H1 (cell line): ENCODE results near the gene COL2A1. TPM values are rescaled to one million over a fixed set of nuclear protein-coding genes. Genes with fewer than 3 reads are reported as not detected.

Experiments used
- CTCF ChIA-PET: fragments of 300-600 bp; sonication (Branson Sonifier 250); formaldehyde crosslinking; loops from one replicate; lab custom pipeline; 2021; ENCODE audit not compliant: partially characterized antibody; lab: Charles Lee
- POLR2A ChIA-PET: fragments of 300-600 bp; sonication (Branson Sonifier 250); formaldehyde crosslinking; loops from one replicate; lab custom pipeline; 2021; ENCODE audit warnings: inconsistent platforms; ENCODE audit not compliant: partially characterized antibody; lab: Charles Lee
- DNase-seq, 2 experiments: peaks; one replicate each; pipeline versions ENCODE4 v3.0.0 to v3.0.0-alpha.2; 2010 to 2022; ENCODE audit warnings: low spot score in 2 of 2, low read depth in 1 of 2, mixed read lengths in 1 of 2
- FAIRE-seq: peaks from 2 replicates; lab custom pipeline; 2011; peaks lifted over from hg19 to GRCh38; lab: Jason Lieb, UNC
- H2AFZ ChIP-seq: 2 replicates; pipeline ENCODE4 v1.8.1; 2012; ENCODE audit warnings: low read length, inconsistent platforms
- H2AK5ac ChIP-seq: 2 replicates; pipeline ENCODE4 v1.6.1; 2013; ENCODE audit warnings: low read depth, low read length
- H2BK120ac ChIP-seq: replicated peaks from 2 replicates; pipeline ENCODE3; 2013; ENCODE audit warnings: low read depth, low read length, inconsistent platforms
- H2BK12ac ChIP-seq: 2 replicates; pipeline ENCODE4 v1.6.1; 2013; ENCODE audit warnings: low read depth, low read length
- H2BK15ac ChIP-seq: 2 replicates; pipeline ENCODE4 v1.6.1; 2013; ENCODE audit warnings: low read length
- H2BK20ac ChIP-seq: 2 replicates; pipeline ENCODE4 v1.6.1; 2013; ENCODE audit warnings: low read length
- H2BK5ac ChIP-seq: 2 replicates; pipeline ENCODE4 v1.6.1; 2013; ENCODE audit warnings: low read depth, low read length
- H3K14ac ChIP-seq: 2 replicates; pipeline ENCODE4 v1.6.1; 2013; ENCODE audit warnings: inconsistent platforms; ENCODE audit not compliant: insufficient read length
- H3K18ac ChIP-seq: 2 replicates; pipeline ENCODE4 v1.6.1; 2013; ENCODE audit warnings: low read length; ENCODE audit errors: extremely low read depth
- H3K23ac ChIP-seq: 2 replicates; pipeline ENCODE4 v1.6.1; 2013; ENCODE audit warnings: inconsistent platforms; ENCODE audit not compliant: insufficient read length
- H3K23me2 ChIP-seq: 2 replicates; pipeline ENCODE4 v1.6.1; 2013; ENCODE audit warnings: low read depth, low read length
- H3K27ac ChIP-seq: 2 replicates; pipeline ENCODE4 v1.6.1; 2011; ENCODE audit warnings: low read depth, low read length, inconsistent platforms
- H3K27me3 ChIP-seq, 4 experiments: replicated peaks in 1 of 4; 1 replicate in 1 of 4; 2 replicates in 3 of 4; pipeline versions ENCODE4 v1.6.1 to v1.8.1; 2011 to 2013; ENCODE audit warnings: low read length in 3 of 4, mild to moderate bottlenecking in 3 of 4, inconsistent platforms in 2 of 4, mixed read lengths in 2 of 4, moderate library complexity in 1 of 4; ENCODE audit not compliant: control insufficient read depth in 3 of 4, insufficient read depth in 3 of 4; ENCODE audit errors: extremely low read depth in 1 of 4
- H3K36me3 ChIP-seq, 4 experiments: 2 replicates each; pipeline versions ENCODE4 v1.6.1 to v1.8.1; 2011 to 2013; ENCODE audit warnings: mild to moderate bottlenecking in 4 of 4, low read length in 3 of 4, moderate library complexity in 2 of 4, control low read depth in 1 of 4, inconsistent platforms in 1 of 4; ENCODE audit not compliant: insufficient read depth in 4 of 4, control insufficient read depth in 2 of 4
- H3K4ac ChIP-seq: replicated peaks from 2 replicates; pipeline ENCODE3; 2013; ENCODE audit warnings: low read length, low read depth, mixed read lengths, inconsistent platforms; ENCODE audit not compliant: insufficient read length
- H3K4me1 ChIP-seq, 4 experiments: replicated peaks in 1 of 4; 1 replicate in 1 of 4; 2 replicates in 3 of 4; pipeline versions ENCODE4 v1.6.1 to v1.8.1; 2011 to 2013; ENCODE audit warnings: low read length in 3 of 4, inconsistent platforms in 2 of 4, mixed read lengths in 1 of 4; ENCODE audit not compliant: insufficient read depth in 4 of 4, control insufficient read depth in 3 of 4
- H3K4me2 ChIP-seq, 2 experiments: 2 replicates each; pipeline versions ENCODE4 v1.6.1 to v1.8.1; 2011 to 2013; ENCODE audit warnings: low read depth in 2 of 2, low read length in 2 of 2, control low read depth in 1 of 2, inconsistent platforms in 1 of 2, mild to moderate bottlenecking in 1 of 2; ENCODE audit not compliant: insufficient read depth in 1 of 2
- H3K4me3 ChIP-seq, 4 experiments: fragments of 200-600, 300-600 bp in 1 of 4; sonication (generic), shearing (Covaris generic), sonication (Bioruptor Twin) in 1 of 4; 2 replicates each; pipeline versions ENCODE4 v1.5.1 to v1.8.1; 2011 to 2016; ENCODE audit warnings: low read length in 4 of 4, low read depth in 3 of 4, control low read depth in 2 of 4, inconsistent platforms in 2 of 4, mild to moderate bottlenecking in 2 of 4, mixed read lengths in 1 of 4, moderate library complexity in 1 of 4; ENCODE audit not compliant: insufficient read depth in 2 of 4; ENCODE audit errors: extremely low read depth in 1 of 4
- H3K56ac ChIP-seq: replicated peaks from 2 replicates; pipeline ENCODE3; 2013; ENCODE audit warnings: low read depth, mild to moderate bottlenecking, mixed read lengths, low read length, inconsistent platforms; ENCODE audit not compliant: insufficient read length
- H3K79me1 ChIP-seq: 2 replicates; pipeline ENCODE4 v1.6.1; 2013; ENCODE audit warnings: low read depth, low read length, control low read depth
- H3K79me2 ChIP-seq, 2 experiments: 2 replicates each; pipeline versions ENCODE4 v1.6.1 to v1.8.1; 2012 to 2013; ENCODE audit warnings: low read length in 2 of 2, mild to moderate bottlenecking in 2 of 2, inconsistent platforms in 1 of 2; ENCODE audit not compliant: insufficient read depth in 2 of 2, control insufficient read depth in 1 of 2
- H3K9ac ChIP-seq, 4 experiments: replicated peaks in 1 of 4; 1 replicate in 1 of 4; 2 replicates in 3 of 4; pipeline versions ENCODE4 v1.6.1 to v1.8.1; 2011 to 2013; ENCODE audit warnings: low read depth in 3 of 4, low read length in 3 of 4, control low read depth in 2 of 4, mild to moderate bottlenecking in 2 of 4, moderate library complexity in 2 of 4, inconsistent platforms in 1 of 4; ENCODE audit errors: extremely low read depth in 1 of 4
- H3K9me3 ChIP-seq, 2 experiments: 2 replicates each; pipeline versions ENCODE4 v1.6.1 to v1.8.1; 2012 to 2013; ENCODE audit warnings: mild to moderate bottlenecking in 2 of 2, moderate library complexity in 2 of 2, control low read depth in 1 of 2, inconsistent platforms in 1 of 2, low read depth in 1 of 2, low read length in 1 of 2, mixed read lengths in 1 of 2; ENCODE audit not compliant: insufficient read depth in 2 of 2
- H4K20me1 ChIP-seq, 2 experiments: replicated peaks in 1 of 2; 2 replicates each; pipeline versions ENCODE3 to v1.8.1; 2011 to 2013; ENCODE audit warnings: inconsistent platforms in 2 of 2, low read length in 2 of 2, mild to moderate bottlenecking in 1 of 2; ENCODE audit not compliant: insufficient read depth in 2 of 2, control insufficient read depth in 1 of 2
- H4K5ac ChIP-seq: 2 replicates; pipeline ENCODE4 v1.6.1; 2013; ENCODE audit warnings: low read length, low read depth, mixed read lengths, inconsistent platforms; ENCODE audit not compliant: insufficient read length
- H4K8ac ChIP-seq: 2 replicates; pipeline ENCODE4 v1.8.0; 2013; ENCODE audit warnings: mild to moderate bottlenecking, moderate library complexity, low read length, inconsistent platforms; ENCODE audit not compliant: insufficient read depth; ENCODE audit errors: extremely low read depth
- H4K91ac ChIP-seq: replicated peaks from 2 replicates; pipeline ENCODE3; 2013; ENCODE audit warnings: low read length, mixed read lengths, inconsistent platforms; ENCODE audit not compliant: insufficient read length
- KDM1A ChIP-seq: fragments of 200-600, 300-600 bp; sonication (generic); IDR thresholded peaks from 2 replicates; pipeline ENCODE4 v1.7.1; 2016; ENCODE audit warnings: mild to moderate bottlenecking, low read length, borderline replicate concordance
- TEAD4 ChIP-seq: IDR thresholded peaks from 2 replicates; pipeline ENCODE4 v1.6.1; 2012; ENCODE audit warnings: low read depth, low read length, inconsistent platforms, mixed read lengths
- WGBS, 2 experiments: shearing (Covaris generic) in 1 of 2; methylation state at CpG; one replicate each; pipeline versions ENCODE4 v1.1.6 to v1.1.7; 2013 to 2015; ENCODE audit warnings: low lambda C conversion rate in 2 of 2, mixed read lengths in 2 of 2, inconsistent platforms in 1 of 2, low coverage in 1 of 2, missing lambda C conversion rate in 1 of 2; ENCODE audit not compliant: insufficient replicate concordance in 2 of 2, insufficient coverage in 1 of 2, insufficient read length in 1 of 2; ENCODE audit errors: extremely low coverage in 1 of 2, missing lambda C conversion rate in 1 of 2; 5-methylcytosine and 5-hydroxymethylcytosine counted together
- polyA plus RNA-seq, 7 experiments: library from polyadenylated mRNA; depleted of rRNA in 3 of 7; stranded (reverse) in 5 of 7; unstranded in 2 of 7; fragments of >200 nt in 5 of 7; fragments of 200-250 nt in 2 of 7; gene quantifications; 1 replicate in 5 of 7; 2 replicates in 1 of 7; 4 replicates in 1 of 7; pipeline versions ENCODE4 v1.2.1 to v1.2.3, GENCODE V29; 2011 to 2013; ENCODE audit warnings: missing spikeins in 2 of 7, mixed read lengths in 2 of 7
- total RNA-seq: library from RNA; stranded (reverse); fragmentation: NEBNext Ultra II Directional; extraction: Animal tissue kit (Norgen Biotek cat#: 25700); gene quantifications from 2 replicates; pipeline ENCODE4 v1.2.1, GENCODE V29; 2021

COL2A1 gene
- total and polyA plus RNA-seq, 2 of the 8 experiments (the other 6 are each of a cell fraction or from before 2014, with no cell fraction given), result 4.2 to 14.6 TPM

DNA sequence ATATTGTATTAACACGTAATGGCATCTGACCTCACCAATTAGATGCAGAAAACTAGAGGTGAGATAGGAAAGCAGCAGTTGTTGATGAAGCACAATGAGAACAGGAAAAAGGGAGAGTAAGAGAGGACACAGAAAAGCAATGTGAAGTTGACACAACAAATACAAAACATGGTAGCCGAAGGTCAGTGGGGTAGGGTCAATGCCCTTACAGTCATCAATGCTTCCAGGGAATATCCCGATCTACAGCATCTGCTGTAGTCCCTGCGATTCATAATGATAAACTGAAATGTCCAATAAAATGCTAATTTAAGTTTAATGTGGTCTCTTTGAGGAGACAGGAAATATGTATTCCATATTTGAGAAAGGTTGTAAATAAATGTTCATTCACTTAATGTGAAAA lies 2.9 kb upstream of the COL2A1 start:
- Histone ChIP-seq H3K27me3 (peaks cover 87 to 100% (median 98%) of the 10 kb centered on the region in 4 experiments), H2BK12ac (no peak overlapping the region), H2BK5ac (no peak overlapping the region), H4K91ac (no peak overlapping the region), H3K18ac (no peak overlapping the region), H3K79me2 (no peaks in the 10 kb centered on the region), H2BK15ac (no peak overlapping the region), H3K14ac (no peak overlapping the region), H3K4me1 (peaks cover 13 to 30% (median 18%) of the 10 kb centered on the region in 4 experiments), H2AK5ac (no peak overlapping the region), H2BK120ac (no peak overlapping the region), H3K36me3 (no peaks in the 10 kb centered on the region), H3K4ac (no peak overlapping the region), H3K4me3 (no peak overlapping the region), H3K23me2 (peaks cover 16% of the 10 kb centered on the region), H3K23ac (no peak overlapping the region), H4K8ac (no peak overlapping the region), H2BK20ac (no peak overlapping the region), H4K20me1 (peaks cover 5 to 14% of the 10 kb centered on the region in 2 experiments), H2AFZ (no peak overlapping the region), H3K79me1 (no peaks in the 10 kb centered on the region; the same call in 1 of the 2 replicates), H3K56ac (no peak overlapping the region), H4K5ac (no peak overlapping the region), H3K27ac (no peak overlapping the region), H3K4me2 (no peak overlapping the region), H3K9me3 (no peaks in the 10 kb centered on the region), H3K9ac (no peak overlapping the region)
- WGBS, 2 experiments, result 79% methylated on average over 4 of the region's 4 CpGs; no CpG with 5 or more reads in 1 of the 2 experiments
- FAIRE-seq, result no peak
- no peak for DNase-seq
- POLR2A ChIA-PET, result interaction anchor here (1.4 kb wide), 1 partner anchor 11 kb away, joined by 3 read pairs; no protein-coding TSS in a partner anchor
- CTCF ChIA-PET, result interaction anchor here (1.6 to 3.6 kb wide), 3 partner anchors 9 to 71 kb away, joined by 4 to 21 read pairs (median 7); no protein-coding TSS in a partner anchor
- TF ChIP-seq KDM1A, result no peak
- TF ChIP-seq TEAD4, result no peak
